Cardiac septum (tissue), 1 donor: Measurements from ENCODE around the gene FMOD. TPM values are rescaled to one million over a fixed set of nuclear protein-coding genes. Genes with fewer than 3 reads are reported as not detected.
A peak's percentile ranks its signal among the peaks of the same experiment; 100 is the strongest.

Source experiments
- DNase-seq: peaks from one replicate; pipeline ENCODE4 v3.0.0-alpha.2; 2020; ENCODE audit warnings: low spot score
- intact Hi-C: fragments of 100-400 bp; cut with DNase I; formaldehyde crosslinking; loops from one replicate; pipeline ENCODE4 v1.14.0; 2022
- total RNA-seq: library from RNA; stranded (reverse); fragmentation: NEBNext Ultra II Directional; extraction: Animal tissue kit (Norgen Biotek cat#: 25700); gene quantifications from one replicate; pipeline ENCODE4 v1.2.1, GENCODE V29; 2021
- donor health status: DM: no; HTN: no; CAD: no.

FMOD gene
- total RNA-seq, 1 donor from 2014 or later: 66.0 TPM

DNA sequence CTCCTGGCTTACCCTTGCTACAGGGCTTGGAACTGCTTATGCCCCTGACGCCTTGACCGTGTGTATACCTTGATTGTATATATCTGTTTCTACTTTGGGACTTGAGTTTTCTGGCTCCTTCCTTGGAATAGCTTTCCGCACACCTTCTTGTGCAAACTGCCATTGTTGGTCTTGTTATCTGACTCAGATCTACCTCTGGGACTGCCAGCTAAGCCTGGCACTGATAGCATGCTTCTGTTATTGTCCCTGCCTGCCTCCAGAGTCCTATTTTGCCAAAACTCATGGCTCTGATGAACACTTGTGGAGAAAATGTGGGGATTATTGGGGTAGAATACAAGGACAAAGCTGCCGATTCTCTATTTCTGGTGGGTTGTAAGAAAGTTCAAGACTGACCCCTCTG, 15.4 kb downstream of the FMOD start:
- intact Hi-C loops: loop anchor here (10.0 kb wide), 1 partner anchor 291 kb away; no protein-coding TSS in a partner anchor
- no peak for DNase-seq

GRCh38 chr1:203331224-203331623, 19.7 kb downstream of the FMOD start:
- DNase-seq: no peak
- intact Hi-C loops: loop anchor here (10.0 kb wide), 1 partner anchor 286 kb away; no protein-coding TSS in a partner anchor

GRCh38 chr1:203328714-203329122, 22.2 kb downstream of the FMOD start:
- intact Hi-C loops: loop anchor here (5.0 kb wide), 1 partner anchor 201 kb away; the partner anchor contains the start of gene ADORA1
- DNase-seq: no peak

DNA sequence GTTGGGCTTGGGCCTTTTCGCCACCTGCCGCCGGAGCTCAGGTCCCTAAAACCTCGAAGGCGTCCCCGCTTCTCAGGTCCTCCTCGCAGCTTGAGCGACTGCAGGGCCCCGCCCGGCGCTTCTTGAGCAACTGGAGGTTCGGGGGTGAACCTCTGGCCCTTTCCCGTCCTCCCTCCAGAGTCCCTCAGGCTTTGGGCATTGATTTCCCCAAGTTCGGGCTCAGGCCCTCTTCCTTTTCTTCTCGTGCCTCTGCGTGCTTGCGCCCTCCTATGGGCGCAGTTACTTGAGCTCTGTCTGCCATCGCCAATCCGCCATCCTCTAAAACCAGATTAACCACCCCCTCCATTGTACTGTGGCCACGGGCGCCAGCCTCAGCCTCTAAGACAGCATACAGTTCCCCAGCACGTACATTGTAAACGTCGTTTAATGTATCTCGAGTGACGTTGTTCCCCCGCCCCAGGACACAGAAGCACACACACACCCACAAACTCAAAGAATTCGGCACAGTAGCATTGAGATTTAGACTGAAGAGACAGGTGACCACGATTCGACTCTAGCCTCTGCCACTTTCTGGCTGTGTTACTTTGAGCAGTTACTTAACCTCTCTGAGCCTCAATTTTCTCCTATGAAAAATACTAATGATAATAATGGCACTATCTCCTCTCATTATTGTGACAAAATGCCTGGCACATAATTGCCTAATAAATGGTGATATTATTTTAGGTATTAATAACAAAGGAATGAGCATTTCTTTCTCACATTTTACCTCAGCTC, 23.1 kb downstream of the FMOD start:
- intact Hi-C loops: loop anchor here (1.0 to 5.0 kb wide), 4 partner anchors 21 to 201 kb away; partner anchors contain the start of gene ADORA1
- DNase-seq: peak; percentile 86

- intact Hi-C loops: loop anchor here (1.0 to 5.0 kb wide), 4 partner anchors 20 to 200 kb away; partner anchors contain the start of gene ADORA1
- DNase-seq: peak; percentile 98
Observed at GRCh38 chr1:203326830-203327683, 23.9 kb downstream of the FMOD start.

DNA sequence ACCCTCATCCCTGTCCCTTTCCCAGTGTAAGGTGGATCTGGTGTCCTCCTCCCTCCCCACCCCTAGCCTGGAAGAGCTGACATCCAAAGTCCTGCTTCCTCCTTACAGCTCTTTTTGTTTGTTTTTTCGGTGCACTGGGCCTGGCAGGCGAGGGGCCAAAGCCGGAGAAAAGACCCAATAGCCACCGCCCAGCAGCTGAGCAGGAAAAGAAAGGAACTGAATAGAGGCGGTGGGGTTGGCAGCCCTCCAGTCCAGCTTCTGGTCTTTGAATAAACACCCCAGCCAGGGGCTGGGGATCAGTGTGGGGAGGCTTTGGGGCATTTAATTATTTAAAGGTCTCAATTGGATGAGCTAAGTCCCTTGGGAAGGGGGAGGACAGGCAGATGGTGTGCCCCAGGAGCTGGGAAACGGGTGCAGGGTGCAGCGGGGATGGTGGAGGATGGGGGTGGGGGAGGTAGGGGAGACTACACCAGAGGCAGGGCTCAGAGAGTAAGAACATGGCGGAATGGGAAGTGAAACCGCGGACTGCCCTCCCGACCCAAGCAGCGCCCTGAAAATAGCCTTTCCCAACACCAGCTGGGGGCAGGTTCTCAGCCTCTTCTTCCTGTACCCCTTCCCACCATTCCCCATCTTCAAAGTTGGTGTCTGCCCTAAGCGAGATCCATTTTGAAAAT, 25.4 kb downstream of the FMOD start:
- intact Hi-C loops: loop anchor here (5.0 kb wide), 1 partner anchor 198 kb away; the partner anchor contains the start of gene ADORA1
- DNase-seq: peak; percentile 81

DNA sequence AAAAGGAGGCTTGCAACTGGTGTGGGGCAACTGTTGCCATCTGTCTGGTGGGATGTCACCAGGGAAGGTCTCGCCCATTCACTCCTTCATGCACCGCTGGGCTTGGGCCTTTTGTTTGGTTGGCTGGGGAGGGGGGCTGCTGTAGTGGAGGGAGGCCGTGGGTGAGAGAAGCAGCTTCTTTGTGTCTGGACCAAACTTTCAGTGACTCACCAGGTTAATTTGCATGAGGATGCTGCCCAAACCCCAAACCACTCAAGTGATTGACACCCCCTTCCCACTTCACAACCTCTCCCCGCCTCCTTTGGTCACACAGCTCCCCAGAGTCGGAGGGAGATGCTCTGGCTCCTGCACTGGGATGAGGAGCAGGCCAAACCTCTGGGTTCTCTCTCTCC, 25.9 kb downstream of the FMOD start:
- intact Hi-C loops: loop anchor here (5.0 kb wide), 1 partner anchor 198 kb away; the partner anchor contains the start of gene ADORA1
- no peak for DNase-seq

DNA sequence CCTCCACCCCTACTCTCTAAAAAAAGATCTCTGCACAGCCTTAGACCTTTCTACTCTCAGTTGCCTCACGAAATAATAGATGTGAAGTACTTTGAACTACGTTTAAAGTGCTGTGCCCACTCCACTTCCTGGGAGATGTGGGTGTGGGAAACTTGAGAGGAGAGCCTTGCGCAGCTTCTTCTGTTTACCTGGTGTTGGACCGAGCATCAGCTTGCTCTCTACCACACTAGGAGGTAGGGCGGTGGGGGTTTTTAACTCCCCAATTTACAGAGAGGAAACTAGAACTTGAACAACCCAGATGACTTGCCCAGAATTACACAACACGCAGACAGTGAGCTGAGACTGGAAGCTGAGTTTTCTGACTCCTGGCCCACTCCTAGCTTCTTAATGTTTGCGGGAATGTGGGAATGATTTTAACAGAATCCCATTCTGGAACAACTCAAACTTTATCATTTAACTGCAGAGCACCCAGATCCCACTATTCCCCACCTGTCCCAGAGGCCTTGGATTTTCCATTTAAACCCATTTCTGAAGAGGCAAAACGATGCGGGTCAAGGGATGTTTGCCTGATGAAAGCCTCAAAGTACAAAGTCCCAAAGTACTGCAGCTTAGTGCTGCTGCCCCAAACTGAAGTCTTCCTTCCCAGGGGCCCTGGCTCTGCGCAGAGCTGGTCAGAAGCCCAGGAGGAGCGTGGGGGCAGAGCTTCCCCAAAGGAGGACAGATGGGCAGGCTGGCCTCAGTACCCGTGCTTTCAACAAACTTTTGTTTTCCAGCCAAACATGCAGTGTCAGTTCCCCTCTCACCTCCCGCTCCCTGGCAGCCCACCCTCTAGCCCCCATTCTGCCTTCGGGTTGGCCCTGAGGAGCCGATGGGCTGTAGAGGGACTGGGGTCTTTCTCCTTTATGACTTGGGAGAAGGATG, 26.6 kb downstream of the FMOD start:
- DNase-seq: no peak

DNA sequence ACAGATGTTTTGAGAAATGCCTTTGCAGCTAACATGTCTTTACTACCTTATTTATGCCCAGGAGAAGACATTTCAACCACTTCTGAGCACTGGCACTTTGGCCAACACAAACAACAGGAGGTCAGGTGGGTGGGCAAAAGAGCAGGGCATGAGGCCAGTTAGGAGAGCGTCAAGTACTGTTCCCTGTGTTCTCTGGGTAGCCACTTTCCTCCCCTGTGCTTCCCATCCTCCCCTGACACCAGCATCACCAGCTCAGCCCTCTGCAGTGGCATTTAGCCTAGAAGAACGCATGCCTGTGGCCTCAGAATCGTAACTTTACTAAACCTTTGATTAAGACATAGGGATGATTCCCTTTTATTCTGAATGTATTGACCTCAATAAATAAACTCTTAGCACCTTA, 27.3 kb downstream of the FMOD start:
- intact Hi-C loops: no loop called here
- DNase-seq: no peak

More for the DNA sequence above, 26.6 kb downstream of the FMOD start:
- intact Hi-C loops: loop anchor here (5.0 kb wide), 1 partner anchor 197 kb away; the partner anchor contains the start of gene ADORA1

GRCh38 chr1:203322500-203323179, 28.3 kb downstream of the FMOD start:
- DNase-seq: no peak
- intact Hi-C loops: no loop called here

DNA sequence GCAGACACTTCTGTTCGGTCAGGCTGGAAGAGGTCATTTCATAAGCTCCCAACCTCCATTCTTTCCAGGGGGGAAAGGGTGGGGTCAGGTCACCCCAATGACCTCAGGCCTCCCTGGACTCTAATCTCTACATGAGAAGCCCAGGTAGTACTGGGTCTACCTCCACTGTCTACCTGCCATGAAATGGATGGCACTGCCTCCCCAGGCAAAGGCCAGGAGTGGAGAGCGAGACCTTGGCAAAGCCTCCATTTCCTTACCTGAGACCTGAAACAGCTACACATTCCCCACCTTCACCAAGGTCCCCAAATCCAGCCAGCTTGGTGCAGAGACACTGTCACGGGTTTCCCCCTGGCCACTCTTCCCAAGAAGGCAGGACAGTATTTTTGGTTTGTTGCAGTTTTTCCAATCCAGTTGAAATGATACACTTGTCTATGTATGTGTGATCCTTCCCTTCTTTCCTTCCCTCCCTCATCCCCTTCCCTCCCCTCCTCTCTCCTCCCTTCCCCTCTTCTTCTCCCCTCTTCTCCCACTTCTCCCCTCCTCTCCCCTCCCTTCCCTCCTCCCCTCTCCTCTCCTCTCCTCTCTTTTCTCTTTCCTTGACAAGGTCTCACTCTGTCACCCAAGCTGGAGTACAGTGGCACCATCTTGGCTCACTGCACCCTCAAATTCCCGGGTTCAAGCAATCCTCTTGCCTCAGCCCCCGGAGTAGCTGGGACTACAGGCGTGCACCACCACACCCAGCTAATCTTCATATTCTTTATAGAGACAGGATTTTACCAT, 29.5 kb downstream of the FMOD start:
- no peak for DNase-seq
- intact Hi-C loops: no loop called here

GRCh38 chr1:203320591-203321272, 30.2 kb downstream of the FMOD start:
- no peak for DNase-seq
- intact Hi-C loops: no loop called here

DNA sequence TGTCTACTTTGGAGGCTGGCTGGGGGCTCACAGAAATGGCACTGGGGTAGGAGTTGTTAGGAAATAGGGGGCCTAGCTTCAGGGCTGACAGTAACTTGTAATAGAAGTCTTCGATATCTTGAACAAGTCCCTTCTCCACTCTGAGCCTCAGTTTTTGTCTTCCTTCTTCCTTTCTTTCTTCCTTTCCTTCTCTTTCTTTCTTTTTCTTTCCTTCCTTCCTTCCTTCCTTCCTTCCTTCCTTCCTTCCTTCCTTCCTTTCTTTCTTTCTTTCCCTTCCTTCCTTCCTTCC, 32.7 kb downstream of the FMOD start:
- intact Hi-C loops: no loop called here
- DNase-seq: no peak

- DNase-seq: no peak
- intact Hi-C loops: no loop called here
Observed at GRCh38 chr1:203317429-203318228, 33.3 kb downstream of the FMOD start.

- intact Hi-C loops: no loop called here
- no peak for DNase-seq
Observed at GRCh38 chr1:203316626-203317093, 34.3 kb downstream of the FMOD start.
